NCI-H2029 treated with DMSO at 0.1 percent for 48 hours (cell line): ENCODE data around the gene GP9.
"Not testable (repeated sequence)": the region's sequence is repeated elsewhere in the genome, so short reads cannot be mapped to it uniquely, and the experiment has no call there.

Experiments used
- DNase-seq: peaks from one replicate; lab custom pipeline; 2025; lab: John Stamatoyannopoulos, UW

GP9 gene

GRCh38 chr3:129070086-129070885, 9.7 kb downstream of the GP9 start:
- no peak for DNase-seq

GRCh38 chr3:129077222-129077621, 16.6 kb downstream of the GP9 start:
- no peak for DNase-seq

DNA sequence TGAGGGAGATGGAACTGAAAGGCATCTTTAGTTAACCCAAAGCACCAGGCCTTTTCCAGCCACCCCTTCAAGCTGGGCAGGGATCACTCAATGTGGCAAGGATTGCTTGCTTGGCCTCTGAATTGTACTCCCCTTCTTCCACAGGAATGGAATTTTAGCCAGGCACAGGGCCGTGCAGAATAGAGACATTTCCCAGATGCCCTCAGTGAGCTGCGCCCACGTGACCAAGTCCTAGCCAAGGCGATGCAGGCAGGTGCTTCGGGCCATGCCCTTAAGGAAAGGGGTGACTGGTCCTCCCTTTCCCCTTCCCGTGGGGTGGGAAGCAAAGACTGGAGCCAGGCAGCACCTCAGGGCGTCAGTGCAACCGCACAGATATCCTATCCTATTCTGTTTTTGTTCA, 17.9 kb downstream of the GP9 start:
- DNase-seq, result no peak

- no peak for DNase-seq
These were observed 20.9 kb downstream of the GP9 start for GRCh38 chr3:129081503-129081902.

DNA sequence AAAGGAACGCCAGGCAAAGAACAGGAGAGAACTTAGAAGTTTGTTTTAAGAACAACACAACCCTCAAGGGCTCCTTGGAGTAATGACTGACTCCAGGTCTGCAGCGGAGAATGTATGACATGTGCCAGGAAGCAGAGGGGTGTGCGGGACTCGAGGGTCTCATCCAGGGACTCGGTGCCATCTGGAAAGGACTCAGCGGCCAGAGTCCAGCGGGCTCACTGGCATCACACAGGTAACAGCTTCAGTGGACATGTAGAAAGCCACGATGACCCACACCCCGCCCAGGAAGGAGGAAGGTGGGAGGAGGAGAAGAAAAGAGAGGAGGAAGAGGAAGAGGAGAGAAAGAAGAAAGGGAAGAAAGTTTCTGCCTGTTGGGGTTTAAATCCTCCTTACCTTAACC, 21.4 kb downstream of the GP9 start:
- no peak for DNase-seq

DNA sequence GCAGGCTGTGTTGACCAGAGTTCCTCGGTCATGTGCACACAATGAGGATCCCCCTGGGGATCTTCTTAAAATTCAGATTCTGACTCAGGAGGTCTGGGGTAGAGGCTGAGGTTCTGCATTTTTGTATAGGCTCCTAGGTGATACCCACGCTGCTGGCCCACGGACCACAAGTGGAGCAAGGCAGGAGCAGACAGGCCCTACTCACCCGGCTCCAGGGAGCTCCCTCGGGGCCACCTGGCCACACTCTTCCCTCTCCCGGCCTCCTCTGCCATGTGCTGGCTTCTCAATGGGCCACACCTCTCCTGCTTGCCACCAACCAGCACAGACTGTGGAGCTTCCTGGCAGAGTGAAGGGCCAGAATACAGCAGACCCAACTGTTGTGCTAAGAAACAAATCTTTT, 23.9 kb downstream of the GP9 start:
- DNase-seq, result no peak

DNA sequence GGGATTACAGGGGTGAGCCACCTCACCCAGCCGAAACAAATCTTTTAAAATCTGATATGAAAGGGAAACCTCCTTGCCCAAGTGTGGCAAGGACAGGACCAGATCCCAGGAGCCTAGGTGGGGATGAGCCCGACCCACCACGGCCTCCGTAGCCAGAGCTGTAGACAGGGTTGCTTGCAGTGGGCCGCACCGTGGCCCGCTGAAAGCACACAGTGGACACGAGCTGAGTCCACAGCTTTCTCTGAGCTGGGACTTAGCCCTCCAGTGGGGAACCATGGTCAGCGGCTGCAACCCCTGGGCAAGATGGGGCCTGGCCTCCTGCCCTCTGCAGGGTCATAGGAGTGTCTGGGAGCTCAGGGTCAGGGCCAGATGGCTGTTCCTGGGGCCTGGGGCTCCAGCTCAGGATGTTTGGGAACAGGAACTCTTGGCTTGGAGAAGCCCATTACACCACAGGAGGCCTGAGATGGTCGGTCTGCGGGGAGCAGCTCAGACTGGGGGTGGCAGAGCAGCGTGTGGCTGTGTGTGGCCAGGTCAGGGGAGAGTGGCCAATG, 24.7 kb downstream of the GP9 start:
- DNase-seq, result no peak

DNA sequence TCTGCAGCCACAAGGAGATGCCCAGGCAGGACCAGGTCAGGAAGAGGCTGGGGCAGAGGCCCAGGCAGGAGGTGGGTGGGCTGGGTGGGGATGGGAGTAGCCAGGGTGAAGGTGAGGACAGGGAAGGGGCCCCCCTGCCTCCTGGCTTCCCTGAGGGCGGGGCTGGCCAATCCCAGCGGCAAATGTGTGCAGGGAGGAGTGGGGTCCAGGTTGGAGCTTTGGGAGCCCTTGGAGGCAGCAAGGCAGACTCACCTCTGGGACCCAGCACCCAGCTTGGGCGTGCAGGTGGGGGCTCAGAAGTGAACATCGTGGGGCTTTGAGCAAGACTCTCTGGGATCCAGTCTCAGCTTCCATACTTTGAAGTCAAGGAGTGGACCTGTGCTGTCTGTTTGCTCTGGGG, 25.2 kb downstream of the GP9 start:
- no peak for DNase-seq

- DNase-seq, result no peak
These were observed 26.6 kb downstream of the GP9 start for GRCh38 chr3:129087138-129087702.

DNA sequence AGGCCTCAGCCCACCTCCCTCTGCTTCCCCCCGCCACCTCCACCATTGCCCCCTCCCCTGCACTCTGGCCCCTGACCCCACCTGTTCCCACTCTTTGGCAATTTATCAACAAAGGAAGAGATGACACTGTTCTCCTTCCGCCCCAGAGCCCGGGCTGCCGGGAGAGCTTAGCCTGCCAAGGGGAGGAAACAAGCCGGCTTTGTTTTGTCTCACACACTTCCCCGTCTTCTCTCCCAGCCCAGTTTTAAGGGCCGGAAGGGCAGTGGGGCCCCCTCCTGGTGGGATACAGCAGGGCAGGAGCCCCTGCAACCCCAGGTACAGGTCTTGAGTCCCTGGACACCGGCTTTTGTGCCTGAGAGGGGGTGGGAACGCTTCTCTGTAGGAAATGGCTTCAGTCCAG, 27.3 kb downstream of the GP9 start:
- not testable (repeated sequence) for DNase-seq

- not testable (repeated sequence) for DNase-seq
These were observed 27.7 kb downstream of the GP9 start for GRCh38 chr3:129088312-129088711.

GRCh38 chr3:129095285-129095684, 34.7 kb downstream of the GP9 start:
- DNase-seq, result no peak

DNA sequence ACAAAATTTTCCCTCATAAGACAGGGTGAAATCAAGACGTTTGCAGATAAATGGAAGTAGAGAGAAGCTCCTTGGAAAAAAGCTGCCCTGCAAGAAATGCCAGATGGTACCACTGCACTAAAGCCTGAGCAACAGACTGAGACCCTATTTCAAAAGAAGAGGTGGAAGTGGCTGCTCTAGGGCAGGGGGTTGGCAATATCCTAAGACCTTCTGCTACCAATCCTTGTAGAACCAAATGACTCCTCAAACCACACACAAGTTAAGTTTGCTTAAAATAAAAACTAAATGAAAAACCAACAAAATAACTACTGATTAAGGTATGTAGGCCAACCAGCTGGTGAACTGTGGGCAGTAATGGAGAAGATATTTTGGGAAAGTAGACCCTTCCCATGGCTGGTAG, 39.7 kb downstream of the GP9 start:
- no peak for DNase-seq

GRCh38 chr3:129101370-129102138, 41.0 kb downstream of the GP9 start:
- DNase-seq, result no peak

DNA sequence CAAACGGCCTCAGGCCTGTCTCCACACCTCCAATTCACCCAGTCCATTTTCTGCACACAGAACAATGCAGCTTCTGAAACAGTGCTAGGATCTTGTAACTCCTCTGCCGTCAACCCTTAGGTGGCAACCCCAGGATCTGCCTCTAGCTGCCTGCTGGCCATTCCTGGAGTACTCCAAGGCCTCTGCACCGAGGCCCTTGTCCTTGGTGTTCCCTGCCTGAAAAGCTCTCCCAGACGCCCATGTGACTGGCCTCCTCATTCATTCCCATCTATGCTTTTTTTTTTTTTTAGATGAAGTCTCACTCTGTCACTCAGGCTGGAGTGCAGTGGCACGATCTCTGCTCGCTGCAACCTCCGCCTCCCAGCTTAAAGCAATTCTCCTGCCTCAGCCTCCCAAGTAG, 42.7 kb downstream of the GP9 start:
- no peak for DNase-seq

- DNase-seq, result no peak
These were observed 43.5 kb downstream of the GP9 start for GRCh38 chr3:129104051-129104450.

DNA sequence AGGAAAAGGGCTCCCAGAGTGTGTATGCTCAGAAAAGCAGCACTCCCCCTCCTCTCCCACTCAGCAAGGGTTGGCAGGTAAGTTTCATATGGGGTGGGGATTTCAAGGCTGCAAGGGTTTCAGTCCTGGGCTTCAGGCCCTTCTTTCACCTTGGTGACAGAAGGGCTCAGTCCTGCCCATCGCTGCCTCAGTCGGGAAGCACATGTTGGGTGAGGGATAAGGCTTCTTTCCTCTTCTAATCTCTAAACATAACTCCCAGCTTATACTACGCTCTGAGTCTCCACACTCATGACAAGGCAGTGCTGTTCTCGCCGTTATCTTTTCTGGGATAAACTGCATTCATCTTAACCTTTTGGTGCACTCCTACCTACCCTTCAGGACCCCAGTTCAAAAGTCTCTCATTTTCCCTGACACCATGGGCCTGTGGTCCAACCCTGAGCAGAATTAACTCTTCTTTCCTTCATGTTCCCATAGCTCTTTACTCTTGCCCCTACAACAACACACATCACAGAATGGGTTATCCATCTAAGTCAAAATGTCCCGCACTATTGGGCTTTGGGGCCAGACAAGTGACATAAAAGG, 44.0 kb downstream of the GP9 start:
- DNase-seq, result no peak

DNA sequence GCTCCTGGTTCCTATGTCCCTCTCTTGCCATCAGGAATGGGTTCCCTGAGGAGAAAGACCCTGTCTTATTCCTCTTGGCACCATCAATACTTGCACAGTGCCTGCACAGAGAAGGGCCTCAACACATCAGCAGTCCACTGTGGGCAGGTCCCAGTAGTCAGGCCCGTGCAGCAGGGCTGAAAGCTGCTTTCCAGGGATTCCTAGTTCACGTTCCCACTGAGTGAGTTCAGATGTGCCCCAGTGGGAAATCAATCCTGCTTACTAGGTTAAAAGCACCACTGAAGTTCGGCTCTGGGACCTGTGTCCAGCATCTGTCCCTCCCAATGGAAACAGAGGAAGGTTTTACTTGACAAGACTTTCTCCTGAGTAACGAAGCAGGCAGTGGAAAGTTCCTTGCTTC, 45.3 kb downstream of the GP9 start:
- no peak for DNase-seq

- no peak for DNase-seq
These were observed 45.7 kb downstream of the GP9 start for GRCh38 chr3:129106320-129106719.

GRCh38 chr3:129106866-129107565, 46.4 kb downstream of the GP9 start:
- DNase-seq, result peak; percentile 67

DNA sequence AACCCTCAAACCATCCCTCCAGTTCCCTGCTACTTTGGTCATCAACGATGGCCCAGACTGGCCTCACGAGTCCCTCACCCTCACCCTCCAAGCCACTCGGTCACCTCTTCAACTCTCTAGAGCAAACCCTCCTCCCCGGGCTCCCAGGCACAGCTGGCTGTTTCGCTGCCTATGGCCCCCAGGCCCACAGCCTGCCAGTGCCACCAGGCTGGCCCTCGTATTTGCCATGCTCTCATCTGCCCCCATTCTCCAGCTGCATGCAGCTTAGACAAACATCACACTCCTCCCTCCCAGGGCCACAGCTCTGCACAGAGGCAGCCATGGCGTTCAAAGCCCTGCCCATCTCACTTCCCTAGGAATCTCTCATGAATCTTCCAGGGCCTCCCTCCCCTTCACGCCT, 47.2 kb downstream of the GP9 start:
- no peak for DNase-seq
